Measurements from ENCODE around the gene OSGEP. TPM values are rescaled to one million over a fixed set of nuclear protein-coding genes. Genes with fewer than 3 reads are reported as not detected.

Gene OSGEP
- total RNA-seq, 1 experiment from 2014 or later = 26.6 TPM

GRCh38 chr14:20422886-20423285 lies 31.7 kb downstream of the OSGEP start:
- Histone ChIP-seq H3K9me3 (ENCODE audit: control insufficient read depth, insufficient read depth, low read depth, low read length) (no peaks in the 10 kb centered on the region), H3K4me3 (ENCODE audit: low read depth in 2 of 2, low read length in 2 of 2) (no peak overlapping the region), H3K36me3 (ENCODE audit: control insufficient read depth, insufficient read depth, low read length) (no peaks in the 10 kb centered on the region), H3K4me1 (ENCODE audit: control insufficient read depth, insufficient read depth, low read length) (no peaks in the 10 kb centered on the region), H3K27ac (ENCODE audit: low read length) (no peak overlapping the region), H3K27me3 (ENCODE audit: control insufficient read depth, insufficient read depth, low read length) (no peaks in the 10 kb centered on the region)
- TF ChIP-seq CTCF (IDR thresholded peaks at IDR 0.05) = no peak
- no peak for TF ChIP-seq POLR2AphosphoS5 (IDR thresholded peaks at IDR 0.05; ENCODE audit: low read depth, low read length)
- TF ChIP-seq SIN3A (IDR thresholded peaks at IDR 0.05; ENCODE audit: borderline replicate concordance, insufficient read depth, low read depth, low read length) = no peak
- TF ChIP-seq TCF7L2 (IDR thresholded peaks at IDR 0.05; ENCODE audit: low read depth, low read length) = no peak
- TF ChIP-seq REST (IDR thresholded peaks at IDR 0.05; ENCODE audit: insufficient read depth in 1 of 2, low read depth in 2 of 2, low read length in 1 of 2) = no peak
- intact Hi-C loops (cut with micrococcal nuclease; ENCODE audit: unreplicated experiment) (no loop called here), in situ Hi-C loops (cut with HindIII; ENCODE audit: low pct_unique_long_range_greater_than_20kb, low sequenced_read_pairs) (no loop called here)
- DNase-seq (ENCODE audit: low read depth, low spot score) = no peak
- no peak for ATAC-seq
- BruUV-seq (replicated peaks) = no TSS peak
- ChIA-PET CTCF (no interaction called here), POLR2A (no interaction called here)

GRCh38 chr14:20421267-20421666 lies 33.3 kb downstream of the OSGEP start:
- no peaks in the 10 kb centered on the region for H3K9me3 ChIP-seq (ENCODE audit: control insufficient read depth, insufficient read depth, low read depth, low read length)
- DNase-seq (ENCODE audit: low read depth, low spot score) (no peak), ATAC-seq (no peak)
- no peaks in the 10 kb centered on the region for H3K27me3 ChIP-seq (ENCODE audit: control insufficient read depth, insufficient read depth, low read length)
- H3K4me1 ChIP-seq (ENCODE audit: control insufficient read depth, insufficient read depth, low read length) = no peaks in the 10 kb centered on the region
- no peak overlapping the region for H3K27ac ChIP-seq (ENCODE audit: low read length)
- in situ Hi-C loops (cut with HindIII; ENCODE audit: low pct_unique_long_range_greater_than_20kb, low sequenced_read_pairs) = no loop called here
- intact Hi-C loops (cut with micrococcal nuclease; ENCODE audit: unreplicated experiment) = no loop called here
- ChIA-PET CTCF (no interaction called here), POLR2A (no interaction called here)
- BruUV-seq (replicated peaks) = no TSS peak
- TF ChIP-seq TCF7L2 (IDR thresholded peaks at IDR 0.05; ENCODE audit: low read depth, low read length) = no peak
- TF ChIP-seq SIN3A (IDR thresholded peaks at IDR 0.05; ENCODE audit: borderline replicate concordance, insufficient read depth, low read depth, low read length) = no peak
- TF ChIP-seq CTCF (IDR thresholded peaks at IDR 0.05) = no peak
- TF ChIP-seq REST (IDR thresholded peaks at IDR 0.05; ENCODE audit: insufficient read depth in 1 of 2, low read depth in 2 of 2, low read length in 1 of 2) = no peak
- no peak for TF ChIP-seq POLR2AphosphoS5 (IDR thresholded peaks at IDR 0.05; ENCODE audit: low read depth, low read length)
- no peak overlapping the region for H3K4me3 ChIP-seq (ENCODE audit: low read depth in 2 of 2, low read length in 2 of 2)
- no peaks in the 10 kb centered on the region for H3K36me3 ChIP-seq (ENCODE audit: control insufficient read depth, insufficient read depth, low read length)

Measured in Panc1 (cell line).